ENCODE data around the gene SOCS3.
"Not testable (repeated sequence)": the region's sequence is repeated elsewhere in the genome, so short reads cannot be mapped to it uniquely, and the experiment has no call there.

The SOCS3 gene

GRCh38 chr17:78347453-78347852, 12.4 kb downstream of the SOCS3 start:
- DNase-seq = no peak

DNA sequence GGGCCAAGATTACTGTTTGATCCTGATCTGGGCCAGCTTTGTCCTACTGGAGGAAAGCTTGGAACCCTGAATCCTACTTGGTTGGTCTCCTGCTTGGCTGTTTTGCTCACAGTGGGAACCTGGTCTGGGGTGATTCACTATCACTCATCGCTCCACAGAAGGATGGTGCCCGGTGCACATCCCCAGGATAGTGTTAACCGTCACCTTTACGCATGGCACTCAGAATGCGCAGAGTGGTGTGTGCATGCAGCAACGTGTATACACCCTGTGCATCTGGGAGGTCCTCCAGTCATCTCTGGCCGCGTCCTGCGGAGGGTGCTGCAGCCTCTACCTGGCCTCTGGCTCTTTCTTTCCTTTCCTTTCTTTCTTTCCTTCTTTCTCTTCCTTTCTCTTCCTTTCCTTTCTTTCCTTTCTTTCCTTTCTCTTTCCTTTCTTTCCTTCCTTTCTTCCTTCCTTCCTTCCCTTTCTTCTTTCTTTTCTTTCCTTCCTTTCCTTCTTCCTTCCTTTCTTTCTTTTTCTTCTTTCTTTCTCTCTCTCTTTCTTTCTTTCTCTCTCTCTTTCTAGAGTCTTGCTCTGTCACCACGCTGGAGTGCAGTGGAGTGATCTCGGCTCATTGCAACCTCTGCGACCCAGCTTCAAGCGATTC, 13.1 kb downstream of the SOCS3 start:
- no peak for DNase-seq

GRCh38 chr17:78345791-78346494, 13.9 kb downstream of the SOCS3 start:
- no peak for DNase-seq

DNA sequence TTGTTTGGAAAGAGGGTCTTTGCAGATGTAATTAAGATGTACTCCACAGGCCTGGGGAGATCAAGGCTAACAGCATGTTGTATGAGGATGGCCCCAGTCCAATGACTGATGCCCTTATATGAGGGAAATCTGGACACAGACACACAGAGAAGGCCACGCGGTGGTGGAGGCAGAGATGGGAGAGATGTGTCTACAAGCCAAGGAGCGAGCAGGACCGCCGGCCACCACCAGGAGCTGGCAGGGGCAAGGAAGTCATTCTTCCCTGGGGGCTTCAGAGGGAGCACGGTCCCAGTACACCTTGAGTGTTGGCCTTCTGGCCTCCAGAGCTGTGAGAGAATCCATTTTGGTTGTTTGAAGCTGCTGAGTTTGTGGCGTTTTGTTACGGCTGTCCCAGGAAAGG, 14.7 kb downstream of the SOCS3 start:
- no peak for DNase-seq

GRCh38 chr17:78344666-78345065, 15.2 kb downstream of the SOCS3 start:
- peak; percentile 90 for DNase-seq

GRCh38 chr17:78343543-78344201, 16.2 kb downstream of the SOCS3 start:
- no peak for DNase-seq

DNA sequence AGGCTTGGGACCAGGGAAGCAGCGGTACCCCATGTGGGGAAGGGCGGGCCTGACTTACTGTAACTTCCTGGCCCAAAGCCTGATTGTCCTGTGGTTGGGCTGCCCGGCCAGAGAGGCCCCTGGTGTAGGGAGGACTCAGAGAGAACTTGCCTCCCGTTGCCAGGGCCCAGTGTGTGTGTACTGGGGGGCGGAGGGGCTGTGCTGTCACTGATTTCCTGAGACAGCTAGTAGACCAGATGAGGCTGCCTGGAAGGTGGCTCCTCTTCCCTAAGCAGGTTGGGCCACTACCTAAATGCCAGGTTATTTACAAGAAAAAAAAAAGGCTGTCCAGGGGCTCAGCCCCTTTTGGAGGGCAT, 16.7 kb downstream of the SOCS3 start:
- DNase-seq = no peak

DNA sequence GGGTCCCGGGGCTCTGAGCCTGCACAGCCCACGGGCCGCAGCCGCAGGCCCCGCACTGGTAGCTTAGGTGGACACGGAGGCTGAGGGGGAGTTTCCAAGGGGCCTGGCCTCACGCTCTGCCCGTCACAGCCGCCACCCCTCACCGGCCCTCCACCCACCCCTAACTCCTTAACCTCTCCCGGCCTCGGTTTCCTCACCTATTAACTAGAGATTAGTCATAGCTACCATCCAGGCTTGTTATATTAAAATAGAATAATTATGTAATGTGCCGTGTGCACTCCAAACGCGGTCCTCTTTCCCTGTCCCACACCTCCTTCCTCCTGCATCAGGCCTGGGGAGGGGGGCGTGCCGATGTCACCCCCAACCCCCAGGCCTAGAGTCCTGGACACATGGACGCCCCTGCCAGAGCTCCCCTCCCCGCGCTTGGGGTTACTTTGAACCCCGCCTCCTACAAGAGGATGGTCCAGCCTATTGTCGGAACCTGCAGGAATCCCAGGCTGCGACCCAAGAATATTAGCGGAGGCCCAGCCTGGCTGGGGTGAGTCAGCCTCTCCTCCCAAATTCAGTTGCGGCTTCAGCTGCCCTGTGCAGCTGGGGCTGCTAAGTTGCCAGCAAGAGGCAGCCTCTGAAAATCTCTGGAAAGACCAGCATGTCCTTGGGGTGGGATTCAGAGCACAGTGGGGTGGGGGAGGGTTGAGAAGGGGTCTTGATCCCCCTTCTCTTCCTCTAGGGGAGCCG, 17.3 kb downstream of the SOCS3 start:
- no peak for DNase-seq

DNA sequence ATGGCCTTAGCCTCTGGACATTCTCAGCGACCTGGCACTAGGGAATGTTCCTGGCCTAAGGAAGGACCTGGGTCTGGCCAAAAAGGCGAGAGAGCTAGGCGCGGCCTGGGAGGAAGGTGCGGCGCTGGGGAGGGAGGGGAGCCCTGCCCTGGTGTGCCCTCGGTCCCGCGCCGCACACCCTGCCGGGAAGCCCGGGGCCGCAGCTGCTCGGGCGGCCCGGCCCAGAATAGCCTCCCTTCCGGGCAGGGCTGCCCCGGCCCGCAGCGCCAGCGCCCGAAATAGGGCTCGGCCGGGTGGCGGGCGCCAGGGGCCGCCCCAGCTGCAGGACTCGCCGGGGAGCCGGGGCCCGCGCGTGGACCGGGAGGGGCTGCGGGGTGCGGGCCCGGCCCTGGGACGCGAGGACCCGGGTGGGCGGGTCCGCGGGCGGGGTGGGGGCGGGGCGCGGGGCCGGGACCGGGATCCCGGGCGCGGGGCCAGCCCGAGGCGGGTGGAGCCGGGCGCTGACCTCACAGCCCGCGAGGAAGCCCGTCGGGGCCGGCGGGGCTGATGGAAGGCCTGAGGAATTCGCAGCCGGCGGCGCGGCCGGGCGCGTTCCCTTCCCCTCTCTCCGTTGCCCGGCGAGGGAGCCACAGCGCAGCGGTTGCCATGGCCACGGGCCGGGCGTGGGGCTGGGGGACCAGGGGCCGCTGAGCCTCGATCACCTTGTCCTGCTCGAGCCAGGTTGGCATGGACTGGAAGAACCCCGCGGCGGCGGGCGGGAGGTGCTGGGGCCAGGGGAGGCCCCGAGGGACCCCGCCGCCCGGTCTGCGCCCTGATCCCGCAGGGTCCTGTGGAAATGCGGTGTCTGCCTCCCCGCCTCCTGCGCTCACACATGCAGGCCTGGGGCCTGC, 18.1 kb downstream of the SOCS3 start:
- DNase-seq = peak; percentile 68

DNA sequence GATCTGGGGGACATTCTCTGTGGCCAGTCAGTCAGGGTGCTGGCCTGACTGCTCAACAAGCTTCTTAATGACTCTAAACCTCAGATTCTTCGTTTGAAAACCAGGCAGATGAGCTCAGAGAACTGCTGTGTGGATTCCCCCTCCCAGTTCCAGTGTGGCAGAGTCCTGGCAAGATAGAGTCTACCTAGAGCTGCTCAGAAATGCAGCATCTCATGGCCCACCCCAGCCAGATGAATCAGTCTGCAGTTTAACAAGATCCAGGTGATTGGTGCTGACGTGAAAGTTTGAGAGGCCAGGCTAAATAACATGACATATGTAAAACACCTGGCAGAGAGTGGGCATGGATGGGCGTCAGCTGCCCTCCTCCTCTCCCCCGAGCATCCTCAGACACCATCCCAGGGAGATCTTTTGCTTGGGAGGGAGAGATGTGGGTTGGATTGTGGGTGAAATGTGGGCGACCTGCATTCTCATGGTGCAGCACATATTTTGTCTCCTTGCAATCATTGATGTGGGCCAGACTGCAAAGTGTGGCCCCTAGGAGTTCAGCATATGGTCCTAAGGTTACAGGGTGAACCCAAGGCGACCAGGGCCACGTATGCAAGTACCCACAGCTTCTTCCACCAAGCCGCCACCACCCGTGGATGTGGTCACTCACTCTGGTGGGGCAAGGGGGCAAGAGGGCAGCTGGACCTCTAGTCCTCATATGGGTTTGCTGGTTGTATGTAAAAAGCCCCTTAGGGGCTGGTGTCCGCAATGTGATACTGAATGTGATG, 19.5 kb downstream of the SOCS3 start:
- DNase-seq = no peak

- peak; percentile 76 for DNase-seq
Observed at GRCh38 chr17:78338486-78339259, 21.2 kb downstream of the SOCS3 start.

GRCh38 chr17:78337244-78338109, 22.4 kb downstream of the SOCS3 start:
- no peak for DNase-seq

- DNase-seq = no peak
Observed at GRCh38 chr17:78335209-78335608, 24.7 kb downstream of the SOCS3 start.

GRCh38 chr17:78332991-78333390, 26.9 kb downstream of the SOCS3 start:
- DNase-seq = no peak

GRCh38 chr17:78331355-78331754, 28.5 kb downstream of the SOCS3 start:
- not testable (repeated sequence) for DNase-seq

DNA sequence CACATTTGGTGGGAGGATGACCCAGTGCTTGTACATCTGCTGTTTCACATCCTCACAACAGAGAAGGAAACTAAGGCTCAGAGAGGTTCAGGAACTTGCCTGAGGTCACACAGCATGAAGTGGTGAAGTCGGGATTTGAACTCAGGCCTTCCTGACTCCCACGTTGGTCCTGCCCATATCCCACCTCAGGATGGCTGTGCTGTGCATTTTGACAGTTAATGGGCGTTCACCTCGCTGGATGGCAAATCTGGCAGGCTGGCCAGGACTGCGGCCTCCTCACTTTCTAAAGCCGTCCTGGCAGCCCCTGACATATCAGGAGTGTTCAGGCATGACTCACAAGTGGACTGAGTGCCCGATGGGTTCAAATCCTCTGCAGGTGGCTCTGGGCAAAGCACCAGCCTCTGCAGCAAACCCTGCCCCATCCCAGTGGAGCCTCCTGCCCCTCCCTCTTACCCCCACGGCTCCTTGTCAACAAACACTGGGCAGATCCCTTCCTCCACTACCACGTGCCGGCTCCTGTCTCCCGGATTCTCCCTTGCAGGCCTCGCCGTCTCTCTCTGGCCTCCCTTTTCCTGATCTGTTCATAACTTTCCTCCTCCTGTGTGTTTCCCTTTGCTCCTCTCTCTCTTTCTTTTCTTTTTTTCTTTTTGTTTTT, 29.2 kb downstream of the SOCS3 start:
- DNase-seq = peak; percentile 49

DNA sequence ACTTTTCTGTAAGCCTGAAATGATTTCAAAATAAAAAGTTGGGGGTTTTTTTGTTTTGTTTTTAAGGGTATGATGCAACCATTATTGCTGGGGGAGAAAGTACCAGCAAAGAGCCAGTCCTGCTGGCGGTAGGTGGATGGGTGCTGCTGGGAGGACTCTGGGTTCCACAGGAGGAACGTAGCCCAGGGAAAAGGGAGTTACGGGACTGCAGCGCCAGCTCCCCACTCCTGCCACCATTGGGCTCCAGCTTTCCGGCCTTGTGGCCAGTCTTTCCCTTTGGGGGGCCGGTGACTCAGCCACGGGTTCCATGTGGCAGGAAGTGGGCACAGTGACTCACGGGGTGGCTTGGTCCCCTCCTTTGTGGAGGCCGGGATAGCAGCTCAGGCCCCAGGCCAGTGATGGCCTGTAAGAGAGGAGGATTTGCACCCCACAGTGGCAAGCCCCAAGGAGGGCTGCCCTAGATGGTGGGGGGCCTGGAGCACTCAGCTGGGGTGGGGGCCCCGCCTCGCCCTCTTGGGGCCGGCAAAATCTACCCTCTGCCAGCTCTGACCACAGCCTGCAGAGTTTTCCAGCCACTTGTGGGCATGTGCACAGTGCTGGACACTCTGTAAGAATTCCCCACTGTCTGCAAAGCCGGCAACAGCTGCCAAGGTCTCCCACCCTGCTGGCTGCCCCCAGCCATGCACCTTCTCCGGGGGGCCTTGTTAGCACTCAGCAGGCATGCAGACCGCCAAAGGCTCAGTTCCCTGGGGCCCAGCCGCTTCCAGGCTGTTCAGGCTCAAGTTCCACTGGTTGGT, 30.4 kb downstream of the SOCS3 start:
- DNase-seq = no peak

- no peak for DNase-seq
Observed at GRCh38 chr17:78327880-78328279, 32.0 kb downstream of the SOCS3 start.
